ENCODE data around the gene DYNAP.

The DYNAP gene

DNA sequence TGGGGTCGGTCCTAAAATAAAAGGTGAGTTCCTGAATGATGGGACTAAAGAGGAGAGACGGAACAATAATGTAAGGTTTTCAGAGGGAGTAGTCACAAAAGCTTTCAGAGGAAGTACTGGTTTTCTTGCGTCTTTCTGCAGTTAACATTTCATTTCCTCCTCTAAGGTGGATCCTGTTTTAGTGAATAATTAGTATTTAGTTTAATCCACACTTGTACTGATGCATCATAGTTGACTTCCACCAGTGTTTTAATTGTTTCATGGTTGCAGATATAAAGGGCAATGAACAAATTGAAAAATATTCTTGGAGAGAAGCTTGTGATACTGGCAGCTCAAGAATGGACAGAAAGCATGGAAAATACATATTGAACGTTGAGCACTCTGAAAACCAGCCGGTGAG lies at the start of gene DYNAP:
Gene DYNAP, plus strand, starts transcription at position 301 of the 400 bp plus-strand sequence. Its CDS starts 38 bp downstream, at position 339.
- no peak for DNase-seq (ENCODE audit: low read depth in 1 of 2, low spot score in 1 of 2)

- no peak for DNase-seq (ENCODE audit: low read depth in 1 of 2, low spot score in 1 of 2)
These were observed 39.5 kb upstream of the DYNAP start for GRCh38 chr18:54551590-54551989.

GRCh38 chr18:54555286-54555685 lies 35.8 kb upstream of the DYNAP start:
- no peak for DNase-seq (ENCODE audit: low read depth in 1 of 2, low spot score in 1 of 2)

GRCh38 chr18:54555996-54556395 lies 35.0 kb upstream of the DYNAP start:
- no peak for DNase-seq (ENCODE audit: low read depth in 1 of 2, low spot score in 1 of 2)

GRCh38 chr18:54557958-54558357 lies 33.1 kb upstream of the DYNAP start:
- no peak for DNase-seq (ENCODE audit: low read depth in 1 of 2, low spot score in 1 of 2)

- DNase-seq (ENCODE audit: low read depth in 1 of 2, low spot score in 1 of 2) = no peak
These were observed 32.1 kb upstream of the DYNAP start for GRCh38 chr18:54558609-54559585.

DNA sequence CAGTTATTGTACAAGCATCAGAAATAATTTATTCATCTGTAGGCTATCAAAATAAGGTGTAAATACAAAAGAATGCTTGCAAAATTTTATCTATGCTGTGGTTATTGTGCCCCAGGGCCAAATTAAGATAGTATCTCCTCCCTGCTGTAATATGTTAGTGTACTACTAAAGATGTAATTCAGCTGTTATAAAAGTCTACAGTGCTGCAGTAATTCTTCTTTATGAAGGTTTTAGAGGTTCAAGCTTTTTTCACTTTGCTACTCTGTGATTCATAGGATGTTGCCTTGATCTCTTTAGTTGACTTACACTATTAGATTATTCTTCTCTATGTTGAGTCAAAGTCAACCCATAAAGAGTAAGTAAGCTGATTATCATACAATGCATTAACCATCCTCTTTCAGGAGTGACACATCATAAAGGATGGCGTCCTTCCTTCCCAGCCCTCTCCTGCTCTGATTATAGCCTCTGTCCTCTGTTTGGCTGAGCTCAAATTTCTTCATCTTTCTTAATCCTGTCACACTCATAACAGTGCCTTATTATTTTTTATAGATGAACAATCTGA lies 29.3 kb upstream of the DYNAP start:
- DNase-seq (ENCODE audit: low read depth in 1 of 2, low spot score in 1 of 2) = no peak

DNA sequence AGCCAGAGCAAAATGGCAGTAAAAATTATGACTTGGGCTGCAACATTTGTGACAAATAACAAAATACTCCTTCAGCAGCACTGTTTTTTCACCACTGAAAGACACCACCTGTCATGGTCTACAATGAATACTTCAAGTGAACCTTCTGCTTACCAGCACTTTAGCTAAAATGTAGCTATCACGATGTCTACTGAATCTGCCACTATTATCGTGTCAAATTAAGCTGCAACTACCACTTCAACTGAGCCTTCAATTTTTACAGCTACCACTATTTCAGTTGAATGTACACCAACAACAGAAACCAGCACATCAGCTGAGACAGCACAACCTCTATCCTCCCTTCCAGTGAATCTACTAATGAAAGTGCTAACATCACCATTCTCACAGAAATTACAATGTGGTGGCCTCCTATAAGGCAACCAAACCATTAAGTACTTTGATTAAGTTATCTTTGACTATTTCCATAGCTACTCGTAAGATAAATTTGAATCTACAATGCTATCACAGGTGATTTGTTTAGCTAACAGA lies 10.8 kb upstream of the DYNAP start:
- no peak for DNase-seq (ENCODE audit: low read depth in 1 of 2, low spot score in 1 of 2)

DNA sequence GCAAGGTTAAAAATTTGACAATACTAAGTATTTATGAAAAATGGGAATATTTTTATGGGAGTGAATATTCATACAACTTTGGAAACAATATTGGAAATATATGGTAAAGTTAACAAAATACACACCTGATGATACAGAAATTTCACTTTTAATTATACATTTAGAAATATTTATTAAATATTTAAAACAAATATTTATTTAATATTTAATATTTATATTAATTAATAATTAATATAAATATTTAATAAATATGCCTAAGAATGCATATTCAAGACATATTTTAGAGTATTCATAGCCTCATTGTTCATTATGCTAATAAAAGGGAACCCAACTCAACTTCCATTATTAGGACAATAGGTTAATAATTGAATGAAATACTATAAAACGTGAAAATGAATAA lies 7.0 kb upstream of the DYNAP start:
- no peak for DNase-seq (ENCODE audit: low read depth in 1 of 2, low spot score in 1 of 2)

DNA sequence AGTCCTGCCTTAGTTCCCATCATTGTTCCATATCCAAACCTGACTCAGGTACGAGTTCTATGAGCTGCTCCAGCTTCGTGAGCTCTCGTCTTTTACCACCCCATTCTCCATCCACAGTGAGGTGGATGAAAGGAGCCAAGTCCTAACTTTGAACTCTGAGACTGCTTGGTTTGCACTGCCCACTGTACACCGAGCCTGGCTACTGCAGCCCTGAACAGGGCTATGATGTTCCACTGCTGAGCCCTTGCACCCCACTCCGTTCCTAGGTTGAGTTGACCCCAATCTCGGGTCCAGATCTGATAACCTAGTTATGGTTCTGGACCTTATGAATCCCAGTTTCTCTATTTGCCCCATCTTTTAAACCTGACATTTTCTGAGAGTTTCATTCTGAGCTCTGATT lies 5.3 kb upstream of the DYNAP start:
- DNase-seq (ENCODE audit: low read depth in 1 of 2, low spot score in 1 of 2) = no peak

DNA sequence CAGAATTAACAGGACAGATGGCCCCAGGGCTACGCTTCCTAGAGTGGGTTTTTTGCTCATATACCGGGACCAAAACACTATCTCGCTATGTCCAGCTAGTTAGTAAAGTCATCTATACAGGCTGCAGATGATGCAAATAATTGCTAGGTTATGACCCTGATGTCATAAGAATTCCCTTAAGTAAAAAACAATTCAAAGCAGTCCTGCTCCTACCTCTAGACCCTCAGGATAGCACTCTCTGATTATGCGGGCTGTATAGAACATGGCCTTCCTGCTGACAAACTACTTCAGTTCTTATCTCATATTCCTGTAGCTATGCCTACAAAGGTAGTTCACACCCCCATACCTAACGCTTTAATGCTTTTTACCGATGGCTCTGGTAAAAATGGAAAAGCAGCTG lies 13.2 kb downstream of the DYNAP start:
- DNase-seq (ENCODE audit: low read depth in 1 of 2, low spot score in 1 of 2) = no peak

- no peak for DNase-seq (ENCODE audit: low read depth in 1 of 2, low spot score in 1 of 2)
These were observed 15.8 kb downstream of the DYNAP start for GRCh38 chr18:54606835-54607212.

DNA sequence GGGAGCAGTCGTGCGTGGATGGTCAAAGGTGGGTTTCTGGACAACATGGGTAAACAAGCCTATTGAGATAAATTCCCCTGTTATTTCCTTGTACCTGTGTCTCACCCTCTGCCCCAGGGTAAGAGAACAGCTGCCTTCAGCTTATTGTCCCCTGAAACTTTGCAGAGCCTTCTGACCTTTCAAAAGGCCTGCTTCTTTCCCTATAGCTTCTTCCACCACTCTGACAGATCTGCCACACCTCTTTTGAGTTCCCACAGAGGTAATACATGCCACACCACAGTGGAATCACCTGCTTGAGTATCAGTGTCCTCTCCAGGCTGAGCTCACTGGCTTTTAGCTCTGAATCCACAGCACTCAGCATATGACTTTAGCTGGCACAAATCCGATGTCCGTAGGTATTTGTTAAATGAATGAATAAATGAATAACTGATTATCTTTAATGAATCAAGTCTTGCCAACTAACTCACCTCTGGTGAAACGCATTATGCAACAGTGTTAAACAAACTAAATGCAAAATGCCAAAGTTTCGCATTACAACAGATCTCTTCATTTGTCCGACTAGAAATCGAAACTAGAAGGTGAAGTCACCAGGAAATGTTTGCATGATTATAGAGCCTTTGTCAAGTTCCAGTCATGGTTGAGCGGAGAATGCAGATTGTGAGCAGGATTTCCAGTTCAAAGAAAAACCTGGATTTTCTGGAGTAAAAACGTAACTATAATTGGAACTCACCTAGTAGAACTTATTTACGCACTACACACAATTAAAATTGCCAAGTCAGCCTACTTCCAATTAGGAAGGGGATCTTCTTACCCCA lies 16.4 kb downstream of the DYNAP start:
- no peak for DNase-seq (ENCODE audit: low read depth in 1 of 2, low spot score in 1 of 2)

GRCh38 chr18:54608028-54608642 lies 17.1 kb downstream of the DYNAP start:
- DNase-seq (ENCODE audit: low read depth in 1 of 2, low spot score in 1 of 2) = no peak

DNA sequence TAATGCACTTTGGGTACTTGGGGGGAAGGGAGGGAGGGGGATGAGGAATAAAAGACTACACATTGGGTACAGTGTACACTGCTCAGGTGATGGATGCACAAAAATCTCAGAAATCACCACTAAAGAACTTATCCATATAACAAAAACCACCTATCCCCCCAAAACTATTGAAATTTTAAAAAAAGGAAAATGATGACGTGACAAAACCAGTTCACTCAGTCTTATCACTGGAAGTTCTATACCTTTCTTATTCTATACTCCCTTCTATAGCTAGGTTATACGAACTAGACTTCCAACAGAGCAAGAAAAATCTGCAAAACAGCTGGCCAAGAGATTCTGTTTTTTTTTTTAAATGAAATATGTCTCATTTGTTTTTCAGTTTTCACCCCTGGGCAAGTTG lies 20.8 kb downstream of the DYNAP start:
- no peak for DNase-seq (ENCODE audit: low read depth in 1 of 2, low spot score in 1 of 2)

- DNase-seq (ENCODE audit: low read depth in 1 of 2, low spot score in 1 of 2) = no peak
These were observed 21.2 kb downstream of the DYNAP start for GRCh38 chr18:54612237-54612636.

GRCh38 chr18:54613174-54613573 lies 22.1 kb downstream of the DYNAP start:
- DNase-seq (ENCODE audit: low read depth in 1 of 2, low spot score in 1 of 2) = no peak

GRCh38 chr18:54616220-54616848 lies 25.3 kb downstream of the DYNAP start:
- no peak for DNase-seq (ENCODE audit: low read depth in 1 of 2, low spot score in 1 of 2)

DNA sequence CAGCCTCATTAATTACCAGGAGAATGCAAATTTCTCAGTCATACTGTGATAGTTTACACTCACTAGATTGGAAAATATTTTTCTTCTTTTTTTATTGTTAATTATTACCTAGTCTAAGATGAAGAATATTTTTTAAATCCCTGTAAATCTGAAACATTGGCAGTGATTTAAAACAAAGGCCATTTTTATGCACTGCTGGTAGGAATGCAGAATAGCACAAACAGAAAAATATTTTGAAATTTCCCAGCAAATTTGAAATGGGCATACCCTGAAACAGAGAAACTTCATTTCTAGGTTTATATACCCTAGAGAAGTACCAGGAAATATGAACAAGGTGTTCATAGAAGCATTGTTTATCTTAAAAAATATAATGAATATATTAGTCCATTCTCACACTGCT lies 31.0 kb downstream of the DYNAP start:
- DNase-seq (ENCODE audit: low read depth in 1 of 2, low spot score in 1 of 2) = no peak

DNA sequence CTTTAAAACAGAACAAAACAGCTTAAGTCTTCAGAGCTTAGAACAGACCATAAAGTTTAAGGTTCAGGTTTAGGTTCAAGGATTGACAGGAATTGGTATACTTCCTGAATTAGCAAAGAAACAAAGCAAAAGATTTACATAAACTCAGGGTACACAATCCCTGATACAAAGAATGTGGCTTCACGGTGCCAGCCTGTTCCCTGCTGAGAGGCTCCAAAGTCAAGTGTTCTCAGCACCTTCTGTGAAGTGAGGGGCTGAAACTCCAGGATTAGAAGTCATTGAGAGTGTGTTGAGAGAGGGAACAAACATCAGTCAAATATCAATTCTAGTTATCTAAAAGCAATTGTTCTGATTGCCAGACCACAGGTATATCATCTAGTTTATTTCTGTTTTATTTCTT lies 35.7 kb downstream of the DYNAP start:
- DNase-seq (ENCODE audit: low read depth in 1 of 2, low spot score in 1 of 2) = no peak

- no peak for DNase-seq (ENCODE audit: low read depth in 1 of 2, low spot score in 1 of 2)
These were observed 39.9 kb downstream of the DYNAP start for GRCh38 chr18:54630963-54631362.

Data from stimulated activated CD4-positive, alpha-beta T cell treated with anti-CD3 and anti-CD28 coated beads, Interleukin-15, amount 100 ng/mL, for 1 hour (primary cell).